Erythroblast (primary cell): ENCODE data around the gene SNX7.

Experiments
- GATA1 ChIP-seq: IDR thresholded peaks from 2 replicates; pipeline ENCODE4 v1.6.1; 2011; ENCODE audit warnings: low read depth, mild to moderate bottlenecking, control low read depth, low read length, moderate library complexity
- POLR2A ChIP-seq: IDR thresholded peaks from 2 replicates; pipeline ENCODE4 v1.6.1; 2011; ENCODE audit warnings: mild to moderate bottlenecking, low read length

DNA sequence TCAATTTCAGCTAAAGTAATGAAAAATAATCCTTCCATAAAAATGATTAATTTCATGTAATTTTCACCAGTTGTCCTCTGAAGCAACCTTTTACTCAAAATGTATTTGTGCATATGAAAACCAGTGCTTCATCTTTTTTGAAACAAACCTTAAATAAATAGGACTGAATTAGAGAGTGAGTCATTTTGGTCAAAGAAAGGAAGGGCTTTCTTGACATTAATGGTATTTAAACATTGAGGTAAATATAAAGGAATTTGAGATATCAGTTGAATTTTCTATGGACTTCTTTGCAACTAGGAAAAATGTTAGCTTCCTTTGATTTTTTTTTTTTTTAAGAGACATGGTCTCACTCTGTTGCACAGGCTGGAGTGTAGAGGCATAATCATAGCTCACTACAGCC lies 38.7 kb downstream of the SNX7 start:
- TF ChIP-seq POLR2A (no peak), GATA1 (no peak)
